Stimulated activated CD4-positive, alpha-beta T cell treated with anti-CD3 and anti-CD28 coated beads, TNF-alpha, amount 100 ng/mL, for 1 hour (primary cell): ENCODE measurements around the gene CCDC71L.

Source experiments
- DNase-seq, 3 donors: peaks; one replicate each; pipeline ENCODE4 v3.0.0-alpha.2; 2020; ENCODE audit warnings: low read depth in 3 of 3, low spot score in 1 of 3

CCDC71L gene

GRCh38 chr7:106659166-106659962 lies 1.6 kb downstream of the CCDC71L start:
- no peak for DNase-seq

- no peak for DNase-seq
Measured at GRCh38 chr7:106658316-106659165, 2.4 kb downstream of the CCDC71L start.

- DNase-seq: no peak
Measured at GRCh38 chr7:106657085-106657991, 3.6 kb downstream of the CCDC71L start.

GRCh38 chr7:106655703-106656498 lies 5.1 kb downstream of the CCDC71L start:
- no peak for DNase-seq

- no peak for DNase-seq
Measured at GRCh38 chr7:106653488-106653887, 7.5 kb downstream of the CCDC71L start.

GRCh38 chr7:106652909-106653308 lies 8.0 kb downstream of the CCDC71L start:
- DNase-seq: no peak

GRCh38 chr7:106652092-106652491 lies 8.9 kb downstream of the CCDC71L start:
- no peak for DNase-seq

- no peak for DNase-seq
Measured at GRCh38 chr7:106646256-106646655, 14.7 kb downstream of the CCDC71L start.

- no peak for DNase-seq
Measured at GRCh38 chr7:106644999-106645398, 16.0 kb downstream of the CCDC71L start.

GRCh38 chr7:106643216-106644000 lies 17.6 kb downstream of the CCDC71L start:
- no peak for DNase-seq

- no peak for DNase-seq
Measured at GRCh38 chr7:106641416-106641815, 19.5 kb downstream of the CCDC71L start.

GRCh38 chr7:106640368-106641141 lies 20.4 kb downstream of the CCDC71L start:
- DNase-seq: no peak

GRCh38 chr7:106639476-106640334 lies 21.3 kb downstream of the CCDC71L start:
- no peak for DNase-seq

- no peak for DNase-seq
Measured at GRCh38 chr7:106635411-106635810, 25.5 kb downstream of the CCDC71L start.

- DNase-seq: no peak
Measured at GRCh38 chr7:106634958-106635357, 26.0 kb downstream of the CCDC71L start.

- no peak for DNase-seq
Measured at GRCh38 chr7:106630648-106631047, 30.3 kb downstream of the CCDC71L start.

GRCh38 chr7:106629516-106629915 lies 31.4 kb downstream of the CCDC71L start:
- DNase-seq: no peak
